Stimulated activated CD4-positive, alpha-beta T cell treated with anti-CD3 and anti-CD28 coated beads, Interleukin-15, amount 100 ng/mL, for 24 hours (primary cell): ENCODE results near the gene GYS1.
"Not testable (repeated sequence)": the region's sequence is repeated elsewhere in the genome, so short reads cannot be mapped to it uniquely, and the experiment has no call there.

ENCODE experiments used
- DNase-seq: peaks from one replicate; pipeline ENCODE4 v3.0.0-alpha.2; 2020

The GYS1 gene

GRCh38 chr19:48933382-48933932 lies 59.7 kb downstream of the GYS1 start, which contains the start of gene DHDH:
TSS of gene DHDH (plus strand) at chr19:48933699. CDS start at chr19:48933722, 23 bp downstream.
- DNase-seq, result peak; percentile 86

- no peak for DNase-seq
Measured at GRCh38 chr19:48928164-48929025, 64.7 kb downstream of the GYS1 start.

- not testable (repeated sequence) for DNase-seq
Measured at GRCh38 chr19:48927692-48928091, 65.4 kb downstream of the GYS1 start.

GRCh38 chr19:48926909-48927308 lies 66.2 kb downstream of the GYS1 start:
- peak; percentile 52 for DNase-seq

GRCh38 chr19:48925890-48926289 lies 67.2 kb downstream of the GYS1 start:
- not testable (repeated sequence) for DNase-seq

- DNase-seq, result peak; percentile 13
Measured at GRCh38 chr19:48925240-48925843, 67.8 kb downstream of the GYS1 start.

GRCh38 chr19:48922548-48923490 lies 70.3 kb downstream of the GYS1 start:
- no peak for DNase-seq

GRCh38 chr19:48921721-48922500 lies 71.2 kb downstream of the GYS1 start:
- DNase-seq, result no peak

GRCh38 chr19:48920949-48921348 lies 72.2 kb downstream of the GYS1 start:
- DNase-seq, result no peak

- DNase-seq, result not testable (repeated sequence)
Measured at GRCh38 chr19:48919271-48919670, 73.8 kb downstream of the GYS1 start.

GRCh38 chr19:48918801-48919247 lies 74.3 kb downstream of the GYS1 start:
- peak; percentile 26 for DNase-seq
